Muscle of leg (tissue), 11 donors: Measurements from ENCODE around the gene APOBEC2. TPM values are rescaled to one million over a fixed set of nuclear protein-coding genes. Genes with fewer than 3 reads are reported as not detected.

Experiments
- DNase-seq: peaks from one replicate; pipeline ENCODE4 v3.0.0; 2013
- H3K27ac ChIP-seq: one replicate; pipeline ENCODE4 v1.5.1; 2013; ENCODE audit warnings: mild to moderate bottlenecking, low read length, control low read depth
- H3K27me3 ChIP-seq: one replicate; pipeline ENCODE4 v1.6.1; 2013; ENCODE audit warnings: low read length; ENCODE audit not compliant: control insufficient read depth, insufficient read depth
- H3K36me3 ChIP-seq: one replicate; pipeline ENCODE4 v1.6.1; 2013; ENCODE audit warnings: low read length; ENCODE audit not compliant: control insufficient read depth, insufficient read depth
- H3K4me1 ChIP-seq: one replicate; pipeline ENCODE4 v1.6.1; 2013; ENCODE audit warnings: low read length; ENCODE audit not compliant: control insufficient read depth, insufficient read depth
- H3K4me3 ChIP-seq: one replicate; pipeline ENCODE4 v1.5.1; 2013; ENCODE audit warnings: low read length, control low read depth
- H3K9me3 ChIP-seq: replicated peaks from 2 replicates; pipeline ENCODE4 v1.6.1; 2013; ENCODE audit warnings: low read depth, low read length; ENCODE audit not compliant: control insufficient read depth
- WGBS: methylation state at CpG from one replicate; pipeline ENCODE4 v1.1.5; 2013; ENCODE audit warnings: missing lambda C conversion rate; ENCODE audit not compliant: insufficient coverage; 5-methylcytosine and 5-hydroxymethylcytosine counted together
- polyA plus RNA-seq, 8 donors: library from polyadenylated mRNA; unstranded; fragments of 120-200 nt; gene quantifications; one replicate each; pipeline versions ENCODE4 v1.2.1 to v1.2.3, GENCODE V29; 2013; ENCODE audit warnings: inconsistent platforms in 1 of 8, low replicate concordance in 1 of 8; ENCODE audit not compliant: insufficient read length in 8 of 8, insufficient read depth in 1 of 8
- total RNA-seq: library from RNA; stranded (reverse); fragments of 120-200 nt; gene quantifications from one replicate; pipeline ENCODE4 v1.2.4, GENCODE V29; 2013

The APOBEC2 gene
- total and polyA plus RNA-seq, 9 donors: 281 to 891 (median 488) TPM

DNA sequence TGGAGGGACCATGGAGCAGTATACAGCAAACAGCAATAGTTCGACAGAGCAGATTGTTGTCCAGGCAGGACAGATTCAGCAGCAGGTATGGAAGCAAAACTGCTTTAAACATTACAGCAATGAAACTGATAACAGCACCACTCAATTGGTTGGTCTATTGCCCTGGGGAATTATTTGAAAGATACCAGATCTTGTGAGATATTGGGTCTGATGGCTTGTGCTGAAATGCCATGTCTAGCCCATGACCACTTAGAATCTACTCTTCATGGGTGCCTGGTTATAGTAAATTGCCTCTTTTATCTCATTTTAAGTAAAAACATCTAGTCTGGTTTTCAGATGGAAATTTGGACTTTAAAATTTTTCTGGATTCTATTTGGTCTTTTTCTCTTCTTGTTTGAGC, 26.1 kb downstream of the APOBEC2 start:
- H3K9me3 ChIP-seq: no peaks in the 10 kb centered on the region
- H3K36me3 ChIP-seq: peaks cover 17% of the 10 kb centered on the region
- no peak overlapping the region for H3K4me3 ChIP-seq
- H3K27me3 ChIP-seq: no peaks in the 10 kb centered on the region
- no peak for DNase-seq
- H3K27ac ChIP-seq: no peak overlapping the region
- WGBS: 100% methylated on average over 1 of the region's 1 CpG
- H3K4me1 ChIP-seq: peaks cover 6% of the 10 kb centered on the region

- 100% methylated on average over 1 of the region's 2 CpGs for WGBS
- peaks cover 22% of the 10 kb centered on the region for H3K36me3 ChIP-seq
Observed at GRCh38 chr6:41080621-41081020, 27.6 kb downstream of the APOBEC2 start.

DNA sequence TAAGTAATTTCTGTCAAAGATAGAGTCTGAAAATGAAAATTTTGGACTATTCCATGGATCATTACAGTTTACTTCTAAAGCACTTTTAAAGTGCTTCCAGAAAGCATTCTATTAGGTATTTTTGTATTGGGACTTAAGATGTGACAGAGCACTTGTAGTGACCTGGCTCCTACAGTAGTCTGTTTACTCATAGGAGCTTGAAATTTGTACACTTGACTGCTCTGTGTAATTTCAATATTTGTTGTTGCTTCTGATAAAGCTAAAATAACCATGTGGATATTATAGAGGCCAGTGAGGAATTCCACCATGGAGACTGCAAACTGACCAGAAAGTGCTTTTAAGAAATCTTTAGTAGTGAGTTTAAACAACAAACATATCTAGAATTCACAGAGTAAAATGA, 30.1 kb downstream of the APOBEC2 start:
- Histone ChIP-seq H3K27me3 (no peaks in the 10 kb centered on the region), H3K36me3 (peaks cover 22% of the 10 kb centered on the region), H3K27ac (no peak overlapping the region), H3K4me1 (no peaks in the 10 kb centered on the region), H3K9me3 (no peaks in the 10 kb centered on the region), H3K4me3 (no peak overlapping the region)
- DNase-seq: no peak

More at GRCh38 chr6:41080621-41081020, 27.6 kb downstream of the APOBEC2 start:
- no peak overlapping the region for H3K27ac ChIP-seq
- DNase-seq: no peak
- H3K4me1 ChIP-seq: no peaks in the 10 kb centered on the region
- H3K27me3 ChIP-seq: no peaks in the 10 kb centered on the region
- H3K9me3 ChIP-seq: no peaks in the 10 kb centered on the region
- no peak overlapping the region for H3K4me3 ChIP-seq

DNA sequence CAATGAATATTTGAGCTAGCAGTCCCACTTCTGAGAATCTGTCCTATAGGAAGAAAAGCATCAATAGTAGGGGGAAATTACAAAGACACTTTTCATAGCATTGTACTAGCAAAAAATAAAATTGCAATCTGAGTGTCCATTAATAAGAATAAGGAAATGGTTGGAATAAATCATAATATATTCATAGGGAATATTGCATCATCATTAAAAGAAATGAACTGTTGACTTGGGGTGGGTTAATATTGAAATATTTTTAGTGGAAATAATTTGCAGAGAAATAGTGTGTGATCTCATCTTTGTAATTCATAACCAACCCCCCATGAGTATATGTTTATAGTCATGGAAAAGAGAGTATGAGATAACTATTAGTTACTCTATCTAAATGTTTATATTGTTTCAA, 32.2 kb downstream of the APOBEC2 start:
- H3K36me3 ChIP-seq: peaks cover 28% of the 10 kb centered on the region
- H3K4me3 ChIP-seq: no peak overlapping the region
- no peak for DNase-seq
- no peaks in the 10 kb centered on the region for H3K4me1 ChIP-seq
- no peaks in the 10 kb centered on the region for H3K27me3 ChIP-seq
- H3K27ac ChIP-seq: no peak overlapping the region
- H3K9me3 ChIP-seq: no peaks in the 10 kb centered on the region

DNA sequence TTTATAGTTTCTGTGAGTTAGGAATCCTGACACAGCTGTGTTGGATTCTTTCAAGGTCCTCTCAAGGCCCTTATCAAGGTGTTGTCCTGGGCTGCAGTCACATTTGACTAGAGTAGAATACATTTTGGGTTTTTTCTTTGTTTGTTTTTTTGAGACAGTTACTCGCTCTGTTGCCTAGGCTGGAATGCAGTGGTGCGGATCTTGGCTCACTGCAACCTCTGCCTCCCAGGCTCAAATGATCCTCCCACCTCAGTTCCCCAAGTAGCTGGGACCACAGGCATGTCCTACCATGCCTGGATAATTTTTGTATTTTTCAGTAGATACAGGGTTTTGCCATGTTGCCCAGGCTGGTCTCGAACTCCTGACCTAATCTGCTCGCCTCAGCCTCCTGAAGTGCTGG, 35.4 kb downstream of the APOBEC2 start:
- Histone ChIP-seq H3K4me3 (no peak overlapping the region), H3K36me3 (peaks cover 49% of the 10 kb centered on the region), H3K4me1 (no peaks in the 10 kb centered on the region), H3K27me3 (no peaks in the 10 kb centered on the region), H3K27ac (no peak overlapping the region), H3K9me3 (no peaks in the 10 kb centered on the region)
- WGBS: no CpG with 5 or more reads among the region's 4 CpGs
- DNase-seq: no peak

GRCh38 chr6:41090841-41091761, 38.1 kb downstream of the APOBEC2 start:
- Histone ChIP-seq H3K27me3 (no peaks in the 10 kb centered on the region), H3K36me3 (peaks cover 62% of the 10 kb centered on the region), H3K9me3 (no peaks in the 10 kb centered on the region), H3K4me3 (no peak overlapping the region), H3K4me1 (no peaks in the 10 kb centered on the region), H3K27ac (no peak overlapping the region)
- WGBS: no CpG with 5 or more reads among the region's 1 CpG
- no peak for DNase-seq

DNA sequence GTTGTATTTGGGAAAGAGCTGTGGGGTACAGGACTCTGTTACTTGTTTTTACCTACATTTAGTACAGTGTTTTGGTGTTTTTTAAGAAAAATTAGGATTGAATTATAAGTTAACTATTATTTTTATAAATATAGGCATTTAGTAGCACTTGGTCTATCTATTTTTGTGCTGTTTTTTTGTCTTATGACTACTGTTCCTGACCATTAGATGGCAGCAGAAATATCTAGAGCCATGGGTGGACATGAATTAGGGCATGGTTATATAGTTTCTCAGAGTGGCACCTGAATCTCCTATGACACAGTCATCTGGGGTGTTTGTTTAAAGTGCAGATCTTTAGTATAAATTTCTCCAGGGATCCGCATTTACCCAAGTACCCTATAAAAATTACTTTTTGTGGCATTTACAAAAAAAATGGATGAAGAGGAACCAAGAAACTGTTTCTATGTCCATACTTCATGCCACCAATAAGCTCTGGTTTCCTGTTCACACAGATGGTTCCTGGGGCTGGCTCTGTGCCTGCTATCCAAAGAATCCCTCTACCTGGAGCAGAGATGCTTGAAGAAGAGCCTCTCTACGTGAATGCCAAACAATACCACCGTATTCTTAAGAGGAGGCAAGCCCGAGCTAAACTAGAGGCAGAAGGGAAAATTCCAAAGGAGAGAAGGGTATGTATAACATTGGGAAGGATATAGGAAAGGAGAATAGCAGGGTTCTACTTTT, 39.6 kb downstream of the APOBEC2 start:
- H3K4me3 ChIP-seq: no peak overlapping the region
- no peaks in the 10 kb centered on the region for H3K9me3 ChIP-seq
- no peaks in the 10 kb centered on the region for H3K4me1 ChIP-seq
- H3K36me3 ChIP-seq: peaks cover 77% of the 10 kb centered on the region
- no peak for DNase-seq
- H3K27ac ChIP-seq: no peak overlapping the region
- H3K27me3 ChIP-seq: no peaks in the 10 kb centered on the region
- 67% methylated on average over 1 of the region's 4 CpGs for WGBS

DNA sequence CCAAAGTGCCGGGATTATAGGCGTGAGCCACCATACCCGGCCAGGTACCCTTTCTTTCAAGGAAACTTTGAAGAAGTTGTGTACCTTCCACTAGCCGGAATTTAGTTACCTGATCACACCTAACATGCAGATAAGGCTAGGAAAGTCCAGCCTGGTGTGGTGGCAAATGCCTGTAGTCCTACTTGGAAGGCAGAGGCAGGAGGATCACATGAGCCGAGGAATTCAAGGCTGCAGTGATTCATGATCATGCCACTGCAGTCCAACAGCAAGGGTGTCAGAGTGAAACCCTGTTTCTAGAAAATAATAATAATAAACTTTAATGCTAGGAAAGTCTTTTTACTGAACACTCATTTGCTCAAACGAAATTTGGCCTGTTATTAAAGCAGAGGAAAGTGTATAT, 40.7 kb downstream of the APOBEC2 start:
- no peaks in the 10 kb centered on the region for H3K27me3 ChIP-seq
- no peak overlapping the region for H3K4me3 ChIP-seq
- H3K27ac ChIP-seq: no peak overlapping the region
- peaks cover 84% of the 10 kb centered on the region for H3K36me3 ChIP-seq
- 100% methylated on average over 4 of the region's 6 CpGs for WGBS
- no peaks in the 10 kb centered on the region for H3K9me3 ChIP-seq
- no peaks in the 10 kb centered on the region for H3K4me1 ChIP-seq
- DNase-seq: no peak

DNA sequence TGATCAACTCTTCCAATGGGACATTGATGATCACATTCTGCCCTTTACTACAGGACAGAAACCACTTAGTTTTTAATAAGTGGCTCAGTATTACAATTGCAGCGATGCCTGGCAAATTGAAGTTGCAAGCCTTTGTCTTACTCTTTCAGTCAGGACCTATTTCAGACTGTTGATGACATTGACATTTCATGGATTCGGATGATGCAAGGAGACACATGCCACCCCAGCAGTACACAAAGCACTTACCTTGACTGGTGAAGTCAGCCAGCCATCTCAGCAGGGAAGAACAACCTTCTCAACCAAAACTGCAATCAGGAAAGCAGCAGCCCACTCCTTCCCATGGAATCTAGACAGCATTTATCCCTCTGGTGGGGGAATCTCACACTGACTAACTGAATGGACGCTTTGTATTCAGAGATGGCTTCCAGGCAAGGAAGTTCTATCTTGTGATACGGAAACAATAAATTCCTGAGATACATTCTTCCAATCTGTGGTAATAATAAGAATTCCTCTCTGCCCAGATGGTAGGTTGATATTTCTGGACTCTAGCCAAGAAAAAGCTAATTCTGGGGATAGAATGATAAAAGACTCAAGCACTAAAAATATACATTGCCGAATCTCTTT, 44.6 kb downstream of the APOBEC2 start:
- Histone ChIP-seq H3K9me3 (no peaks in the 10 kb centered on the region), H3K4me1 (no peaks in the 10 kb centered on the region), H3K27me3 (no peaks in the 10 kb centered on the region), H3K36me3 (peaks cover 74% of the 10 kb centered on the region), H3K4me3 (no peak overlapping the region), H3K27ac (no peak overlapping the region)
- DNase-seq: no peak
- WGBS: 92% methylated on average over 2 of the region's 5 CpGs

GRCh38 chr6:41098366-41098765, 45.4 kb downstream of the APOBEC2 start:
- Histone ChIP-seq H3K4me1 (no peaks in the 10 kb centered on the region), H3K9me3 (no peaks in the 10 kb centered on the region), H3K27ac (no peak overlapping the region), H3K4me3 (no peak overlapping the region), H3K27me3 (no peaks in the 10 kb centered on the region), H3K36me3 (peaks cover 66% of the 10 kb centered on the region)
- WGBS: 88% methylated on average over 1 of the region's 3 CpGs
- no peak for DNase-seq
